Mucosa of descending colon (tissue), 3 donors: ENCODE results near the gene TBCE. TPM values are rescaled to one million over a fixed set of nuclear protein-coding genes. Genes with fewer than 3 reads are reported as not detected.
"Not testable (repeated sequence)": the region's sequence is repeated elsewhere in the genome, so short reads cannot be mapped to it uniquely, and the experiment has no call there.

ENCODE experiments used
- ATAC-seq: fragments of 200-7000 bp; cut with Tn5 transposase; one replicate; pipeline ENCODE4 v1.9.1; 2020; ENCODE audit warnings: mild to moderate bottlenecking, moderate library complexity
- DNase-seq, 3 donors: peaks; one replicate each; pipeline ENCODE4 v3.0.0-alpha.2; 2020
- H3K36me3 ChIP-seq: fragments of 200-600 bp; one replicate; pipeline ENCODE4 v1.8.0; 2021; ENCODE audit warnings: low read depth, mild to moderate bottlenecking
- H3K4me1 ChIP-seq: fragments of 200-600 bp; one replicate; pipeline ENCODE4 v1.8.0; 2021; ENCODE audit warnings: low read depth, mild to moderate bottlenecking
- H3K4me3 ChIP-seq: fragments of 200-600 bp; one replicate; pipeline ENCODE4 v1.8.0; 2021; ENCODE audit warnings: mild to moderate bottlenecking
- H3K9me3 ChIP-seq: fragments of 200-600 bp; one replicate; pipeline ENCODE4 v1.8.0; 2021; ENCODE audit warnings: mild to moderate bottlenecking
- intact Hi-C, 2 donors: fragments of 100-400 bp; cut with DNase I in 1 of 2; cut with micrococcal nuclease in 1 of 2; formaldehyde crosslinking; loops; one replicate each; pipeline versions ENCODE4 v1.11.0 to v1.11.1; 2022; cut with DNase I, micrococcal nuclease
- total RNA-seq, 3 donors: library from RNA; stranded (reverse); fragmentation: NEBNext Ultra II Directional in 2 of 3; extraction: Animal tissue kit (Norgen Biotek cat#: 25700) in 2 of 3; gene quantifications; one replicate each; pipeline versions ENCODE4 v1.2.1 to v1.2.4, GENCODE V29; 2021 to 2023
- TF ChIP-seq, protein P1 (sequence below): fragments of 200-600 bp; IDR thresholded peaks from one replicate; pipeline ENCODE4 v1.8.0; 2022; ENCODE audit warnings: antibody characterized with exemption, mild to moderate bottlenecking
- donor health status: DM: no; HTN: no; CAD: no; lungs with moderate emphysema.
- donor health status: DM: no; HTN: no; CAD: no.
- donor health status: DM: no; HTN: yes; CAD: no.

The TBCE gene
- total RNA-seq, 3 donors from 2014 or later, result 21.1 to 25.5 (median 23.9) TPM

DNA sequence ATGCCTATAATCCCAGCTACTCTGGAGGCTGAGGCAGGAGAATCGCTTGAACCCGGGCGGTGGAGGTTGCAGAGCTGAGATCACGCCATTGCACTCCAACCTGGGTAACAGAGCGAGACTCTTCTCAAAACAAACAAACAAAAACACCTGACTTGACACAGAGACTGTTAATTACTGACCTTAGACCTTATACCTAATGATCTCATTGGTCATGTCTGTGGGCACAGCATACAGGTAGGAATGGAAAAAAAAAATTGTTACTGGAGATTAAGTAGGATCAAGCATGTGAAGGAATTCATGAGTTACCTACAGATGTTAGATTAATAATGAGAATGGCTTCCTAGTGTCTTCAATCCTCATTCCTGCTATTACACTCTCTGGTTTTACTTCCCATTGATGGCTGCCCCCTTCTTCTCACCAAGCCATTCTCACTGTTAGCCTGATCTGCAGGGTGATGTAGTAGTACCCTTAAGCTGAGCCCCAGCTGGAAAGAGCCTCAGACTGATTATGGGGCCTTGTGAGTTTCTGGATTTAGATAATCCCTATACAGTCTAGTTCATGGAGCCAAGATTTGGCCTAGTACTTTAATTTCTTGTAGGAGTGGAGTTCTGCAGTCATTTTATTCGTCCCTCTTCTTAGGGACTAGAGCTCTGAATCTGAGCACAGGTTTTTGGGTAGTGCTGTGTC is 8.8 kb downstream of the TBCE start:
- TF ChIP-seq, protein P1, sequence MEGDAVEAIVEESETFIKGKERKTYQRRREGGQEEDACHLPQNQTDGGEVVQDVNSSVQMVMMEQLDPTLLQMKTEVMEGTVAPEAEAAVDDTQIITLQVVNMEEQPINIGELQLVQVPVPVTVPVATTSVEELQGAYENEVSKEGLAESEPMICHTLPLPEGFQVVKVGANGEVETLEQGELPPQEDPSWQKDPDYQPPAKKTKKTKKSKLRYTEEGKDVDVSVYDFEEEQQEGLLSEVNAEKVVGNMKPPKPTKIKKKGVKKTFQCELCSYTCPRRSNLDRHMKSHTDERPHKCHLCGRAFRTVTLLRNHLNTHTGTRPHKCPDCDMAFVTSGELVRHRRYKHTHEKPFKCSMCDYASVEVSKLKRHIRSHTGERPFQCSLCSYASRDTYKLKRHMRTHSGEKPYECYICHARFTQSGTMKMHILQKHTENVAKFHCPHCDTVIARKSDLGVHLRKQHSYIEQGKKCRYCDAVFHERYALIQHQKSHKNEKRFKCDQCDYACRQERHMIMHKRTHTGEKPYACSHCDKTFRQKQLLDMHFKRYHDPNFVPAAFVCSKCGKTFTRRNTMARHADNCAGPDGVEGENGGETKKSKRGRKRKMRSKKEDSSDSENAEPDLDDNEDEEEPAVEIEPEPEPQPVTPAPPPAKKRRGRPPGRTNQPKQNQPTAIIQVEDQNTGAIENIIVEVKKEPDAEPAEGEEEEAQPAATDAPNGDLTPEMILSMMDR, result no peak
- no peak for ATAC-seq
- DNase-seq, result no peak
- Histone ChIP-seq H3K36me3 (no peaks in the 10 kb centered on the region), H3K4me1 (no peaks in the 10 kb centered on the region), H3K9me3 (no peaks in the 10 kb centered on the region), H3K4me3 (no peak overlapping the region)
- intact Hi-C loops, result no loop called here

DNA sequence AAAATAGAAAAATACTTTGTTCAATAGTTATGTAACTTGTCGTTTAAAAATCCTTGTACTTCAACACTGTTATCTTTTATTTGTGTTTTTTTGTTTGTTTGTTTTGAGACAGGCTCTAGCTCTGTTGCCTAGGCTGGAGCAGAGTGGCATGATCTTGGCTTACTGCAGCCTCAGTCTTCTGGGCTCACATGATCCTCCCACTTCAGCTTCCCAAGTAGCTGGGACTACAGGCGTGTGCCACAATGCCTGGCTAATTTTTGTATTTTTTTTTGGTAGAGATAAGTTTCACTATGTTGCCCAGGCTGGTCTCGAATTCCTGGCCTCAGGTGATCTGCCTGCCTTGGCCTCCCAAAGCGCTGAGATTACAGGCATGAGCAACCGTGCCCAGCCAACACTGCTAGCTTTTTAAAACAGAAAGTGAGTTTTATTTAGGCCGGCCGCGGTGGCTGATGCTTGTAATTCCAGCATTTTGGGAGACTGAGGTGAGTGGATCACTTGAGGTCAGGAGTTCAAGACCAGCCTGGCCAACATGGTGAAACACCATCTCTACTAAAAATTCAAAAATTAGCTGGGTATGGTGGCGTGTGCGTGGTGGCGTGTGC is 11.0 kb downstream of the TBCE start:
- H3K9me3 ChIP-seq, intact Hi-C loops, H3K4me1 ChIP-seq, H3K36me3 ChIP-seq, H3K4me3 ChIP-seq, DNase-seq, ATAC-seq: not testable (repeated sequence)

DNA sequence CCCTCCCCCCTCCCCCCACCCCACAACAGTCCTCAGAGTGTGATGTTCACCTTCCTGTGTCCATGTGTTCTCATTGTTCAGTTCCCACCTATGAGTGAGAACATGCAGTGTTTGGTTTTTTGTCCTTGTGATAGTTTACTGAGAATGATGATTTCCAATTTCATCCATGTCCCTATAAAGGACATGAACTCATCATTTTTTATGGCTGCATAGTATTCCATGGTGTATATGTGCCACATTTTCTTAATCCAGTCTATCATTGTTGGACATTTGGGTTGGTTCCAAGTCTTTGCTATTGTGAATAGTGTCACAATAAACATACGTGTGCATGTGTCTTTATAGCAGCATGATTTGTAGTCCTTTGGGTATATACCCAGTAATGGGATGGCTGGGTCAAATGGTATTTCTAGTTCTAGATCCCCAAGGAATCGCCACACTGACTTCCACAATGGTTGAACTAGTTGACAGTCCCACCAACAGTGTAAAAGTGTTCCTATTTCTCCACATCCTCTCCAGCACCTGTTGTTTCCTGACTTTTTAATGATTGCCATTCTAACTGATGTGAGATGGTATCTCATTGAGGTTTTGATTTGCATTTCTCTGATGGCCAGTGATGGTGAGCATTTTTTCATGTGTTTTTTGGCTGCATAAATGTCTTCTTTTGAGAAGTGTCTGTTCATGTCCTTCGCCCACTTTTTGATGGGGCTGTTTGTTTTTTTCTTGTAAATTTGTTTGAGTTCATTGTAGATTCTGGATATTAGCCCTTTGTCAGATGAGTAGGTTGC is 14.9 kb downstream of the TBCE start:
- not testable (repeated sequence) for H3K4me3 ChIP-seq, ATAC-seq

GRCh38 chr1:235385633-235386032 is 18.4 kb downstream of the TBCE start:
- DNase-seq, H3K4me3 ChIP-seq, ATAC-seq, H3K36me3 ChIP-seq, intact Hi-C loops, H3K9me3 ChIP-seq, H3K4me1 ChIP-seq: not testable (repeated sequence)

More for the DNA sequence above, 14.9 kb downstream of the TBCE start:
- H3K36me3 ChIP-seq, H3K4me1 ChIP-seq, H3K9me3 ChIP-seq, DNase-seq, intact Hi-C loops: not testable (repeated sequence)

GRCh38 chr1:235391874-235392273 is 24.6 kb downstream of the TBCE start:
- H3K36me3 ChIP-seq, result no peaks in the 10 kb centered on the region
- no peaks in the 10 kb centered on the region for H3K4me1 ChIP-seq
- no peaks in the 10 kb centered on the region for H3K9me3 ChIP-seq
- H3K4me3 ChIP-seq, result no peak overlapping the region
- ATAC-seq, result no peak
- intact Hi-C loops, result no loop called here
- DNase-seq, result no peak
- TF ChIP-seq, protein P1, result no peak

GRCh38 chr1:235397733-235398132 is 30.5 kb downstream of the TBCE start:
- ATAC-seq (no peak), DNase-seq (no peak)
- intact Hi-C loops, result no loop called here
- H3K4me1 ChIP-seq, result no peaks in the 10 kb centered on the region
- no peaks in the 10 kb centered on the region for H3K36me3 ChIP-seq
- no peak overlapping the region for H3K4me3 ChIP-seq
- H3K9me3 ChIP-seq, result no peaks in the 10 kb centered on the region
- TF ChIP-seq, protein P1, result no peak

GRCh38 chr1:235399661-235400060 is 32.4 kb downstream of the TBCE start:
- intact Hi-C loops, result no loop called here
- no peaks in the 10 kb centered on the region for H3K4me1 ChIP-seq
- TF ChIP-seq, protein P1, result no peak
- H3K36me3 ChIP-seq, result no peaks in the 10 kb centered on the region
- no peaks in the 10 kb centered on the region for H3K9me3 ChIP-seq
- no peak for ATAC-seq
- DNase-seq, result no peak
- no peak overlapping the region for H3K4me3 ChIP-seq
